ENCODE measurements around the gene MYO5B. TPM values are rescaled to one million over a fixed set of nuclear protein-coding genes. Genes with fewer than 3 reads are reported as not detected.

Gene MYO5B
- total RNA-seq, 1 experiment from 2014 or later = 29.5 TPM

DNA sequence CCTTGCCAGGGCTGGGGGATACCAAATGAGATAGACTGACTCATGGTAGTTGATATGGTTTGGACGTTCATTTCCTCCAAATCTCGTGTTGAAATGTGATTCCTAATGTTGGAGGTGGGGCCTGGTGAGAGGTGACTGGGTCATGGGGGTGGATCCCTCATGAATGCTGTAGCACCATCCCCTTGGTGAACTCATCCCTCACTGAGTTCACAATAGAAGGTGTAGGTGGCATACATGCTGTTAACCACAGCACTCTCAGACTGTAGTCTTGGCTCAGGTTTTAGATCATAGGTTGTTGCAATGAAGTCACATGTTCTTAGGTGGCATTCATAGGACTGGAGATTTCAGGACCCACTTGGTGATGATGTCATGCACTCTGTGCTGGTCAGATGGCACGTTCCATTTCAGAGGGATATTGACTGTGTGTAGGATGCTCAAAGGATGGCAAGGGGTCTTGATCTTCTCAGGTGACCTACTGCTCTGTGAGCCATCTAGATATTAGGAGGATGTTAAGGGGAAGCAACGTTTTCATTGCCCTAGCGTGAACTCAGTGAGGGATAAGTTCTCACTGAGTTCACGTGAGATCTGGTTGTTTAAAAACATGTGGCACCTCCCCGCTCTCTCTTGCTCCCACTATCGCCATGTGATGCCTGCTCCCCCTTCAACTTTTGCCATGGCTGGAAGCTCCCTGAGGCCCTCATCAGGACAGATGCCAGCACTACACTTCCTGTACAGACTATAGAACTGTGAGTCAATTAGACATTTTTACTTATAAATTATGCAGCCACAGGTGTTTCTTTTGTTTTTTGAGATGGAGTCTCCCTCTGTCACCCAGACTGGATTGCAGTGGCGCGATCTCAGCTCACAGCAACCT, 307.8 kb downstream of the MYO5B start:
- no peak for DNase-seq (ENCODE audit: low spot score)

GRCh38 chr18:49884959-49885358, 310.0 kb downstream of the MYO5B start:
- no peak for DNase-seq (ENCODE audit: low spot score)

- no peak for DNase-seq (ENCODE audit: low spot score)
Observed at GRCh38 chr18:49884465-49884864, 310.5 kb downstream of the MYO5B start.

GRCh38 chr18:49880661-49881060, 314.3 kb downstream of the MYO5B start:
- DNase-seq (ENCODE audit: low spot score) = no peak

GRCh38 chr18:49879271-49879580, 315.7 kb downstream of the MYO5B start:
- no peak for DNase-seq (ENCODE audit: low spot score)

DNA sequence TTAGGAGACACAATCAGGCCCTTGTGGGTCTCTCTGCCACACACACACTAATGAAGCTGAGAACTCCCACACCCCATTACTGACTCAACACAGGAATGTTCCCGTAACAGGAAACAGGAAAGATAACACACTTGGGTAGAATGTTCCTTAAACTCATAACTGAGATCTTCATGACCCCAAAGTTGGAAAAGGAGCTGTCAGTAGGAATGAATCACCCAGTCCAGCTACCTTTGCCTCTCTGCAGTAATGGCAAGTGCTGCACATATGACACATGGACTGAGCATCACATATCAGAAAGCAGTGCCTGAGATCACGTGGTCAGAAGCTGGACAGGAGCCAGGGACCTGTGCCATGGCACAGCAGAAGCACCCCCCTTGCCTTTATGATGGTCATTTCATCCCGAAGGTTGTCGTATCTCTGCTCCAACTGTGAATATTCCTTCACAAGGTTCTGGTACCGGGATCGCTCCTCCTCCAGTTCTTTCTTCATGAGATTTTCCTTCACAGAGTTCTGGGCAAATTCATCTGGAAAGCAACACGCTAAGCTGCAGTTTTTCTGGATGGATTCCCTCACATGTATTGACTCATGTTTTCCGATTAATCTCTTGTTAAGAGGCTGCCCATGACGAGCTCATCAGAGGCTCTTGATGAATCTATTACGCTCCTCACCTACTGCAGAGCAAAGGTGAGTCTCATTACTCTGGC, 316.2 kb downstream of the MYO5B start:
- DNase-seq (ENCODE audit: low spot score) = no peak

- no peak for DNase-seq (ENCODE audit: low spot score)
Observed at GRCh38 chr18:49878015-49878414, 316.9 kb downstream of the MYO5B start.

DNA sequence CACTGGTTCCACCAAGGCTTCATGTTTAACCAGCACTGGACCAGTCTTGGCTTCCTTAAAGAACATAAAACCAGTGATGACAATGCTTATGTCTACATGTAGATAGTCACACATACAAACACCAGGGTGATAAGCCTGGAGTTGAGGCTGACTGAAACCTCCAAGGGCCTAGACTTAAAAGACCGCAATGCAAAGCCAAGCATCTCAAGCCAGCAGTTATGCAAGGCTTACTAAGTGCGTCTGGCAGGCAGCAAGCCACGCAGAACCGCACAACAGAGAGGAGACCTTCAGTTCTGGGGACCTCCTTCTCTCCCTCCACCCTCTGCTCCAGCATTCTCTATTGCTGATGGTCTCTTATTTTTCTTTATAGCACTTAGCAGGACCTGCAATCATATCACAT, 318.4 kb downstream of the MYO5B start:
- DNase-seq (ENCODE audit: low spot score) = no peak

- DNase-seq (ENCODE audit: low spot score) = no peak
Observed at GRCh38 chr18:49875783-49876182, 319.2 kb downstream of the MYO5B start.

- no peak for DNase-seq (ENCODE audit: low spot score)
Observed at GRCh38 chr18:49875155-49875554, 319.8 kb downstream of the MYO5B start.

DNA sequence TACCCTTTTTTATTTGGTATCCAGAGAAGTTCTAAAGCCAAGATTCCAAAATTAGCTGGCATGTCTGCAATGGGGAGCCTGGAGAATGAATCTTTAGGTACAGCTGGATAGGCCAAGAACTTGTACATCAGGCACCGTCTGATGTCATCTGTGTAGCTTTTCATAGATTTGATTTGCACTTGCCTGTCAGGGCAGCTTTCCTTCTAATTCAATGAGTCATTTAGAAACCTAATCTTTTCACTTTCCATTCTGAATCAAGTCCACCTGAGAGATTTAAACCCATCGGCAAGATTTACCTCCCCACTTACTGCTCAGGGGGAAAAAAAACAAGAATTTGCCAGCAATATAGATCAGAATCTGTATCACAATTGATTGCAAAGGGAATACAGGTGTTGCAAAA, 320.7 kb downstream of the MYO5B start:
- no peak for DNase-seq (ENCODE audit: low spot score)

DNA sequence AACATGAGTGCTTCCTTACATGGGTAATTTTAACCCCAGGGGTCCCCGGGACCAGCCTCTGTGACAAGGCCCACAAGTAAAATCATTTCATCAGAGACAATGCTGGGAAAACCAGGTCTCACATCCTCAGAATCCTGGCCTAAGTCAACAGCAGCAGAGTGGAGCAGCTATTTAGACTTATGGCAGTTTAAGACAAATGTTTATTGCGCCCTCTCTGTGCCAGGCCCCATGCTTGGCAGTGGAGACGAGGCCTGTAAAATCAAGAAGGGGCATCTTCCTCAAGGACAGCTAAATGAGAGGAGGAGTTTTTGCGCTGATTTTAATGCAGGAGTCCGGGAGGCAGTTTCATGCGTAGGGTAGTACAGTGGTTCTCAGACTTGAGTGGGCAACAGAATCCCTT, 325.6 kb downstream of the MYO5B start:
- DNase-seq (ENCODE audit: low spot score) = no peak

GRCh38 chr18:49866680-49867079, 328.3 kb downstream of the MYO5B start:
- no peak for DNase-seq (ENCODE audit: low spot score)

- no peak for DNase-seq (ENCODE audit: low spot score)
Observed at GRCh38 chr18:49865401-49865800, 329.5 kb downstream of the MYO5B start.

- DNase-seq (ENCODE audit: low spot score) = no peak
Observed at GRCh38 chr18:49863769-49864621, 331.0 kb downstream of the MYO5B start.

GRCh38 chr18:49862656-49863385, 332.1 kb downstream of the MYO5B start:
- DNase-seq (ENCODE audit: low spot score) = no peak

DNA sequence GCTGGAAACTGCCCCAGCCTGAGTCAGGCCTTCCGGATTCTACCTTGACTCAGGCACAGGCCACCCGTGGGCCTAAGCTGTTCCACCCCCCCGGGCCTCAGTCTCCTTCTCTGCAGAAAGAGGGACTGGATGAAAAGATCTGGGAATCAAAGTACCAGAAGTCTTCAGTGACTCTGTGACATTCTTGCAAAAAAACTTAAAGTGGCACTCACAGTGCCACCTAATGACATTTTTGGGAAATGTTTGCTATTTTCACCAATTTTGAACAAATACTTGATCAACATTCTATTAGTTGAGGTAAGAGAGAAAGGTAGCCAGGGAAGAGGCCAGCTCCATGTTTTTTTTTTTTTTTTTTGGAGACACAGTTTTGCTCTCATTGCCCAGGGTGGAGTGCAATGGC, 333.3 kb downstream of the MYO5B start:
- DNase-seq (ENCODE audit: low spot score) = no peak

DNA sequence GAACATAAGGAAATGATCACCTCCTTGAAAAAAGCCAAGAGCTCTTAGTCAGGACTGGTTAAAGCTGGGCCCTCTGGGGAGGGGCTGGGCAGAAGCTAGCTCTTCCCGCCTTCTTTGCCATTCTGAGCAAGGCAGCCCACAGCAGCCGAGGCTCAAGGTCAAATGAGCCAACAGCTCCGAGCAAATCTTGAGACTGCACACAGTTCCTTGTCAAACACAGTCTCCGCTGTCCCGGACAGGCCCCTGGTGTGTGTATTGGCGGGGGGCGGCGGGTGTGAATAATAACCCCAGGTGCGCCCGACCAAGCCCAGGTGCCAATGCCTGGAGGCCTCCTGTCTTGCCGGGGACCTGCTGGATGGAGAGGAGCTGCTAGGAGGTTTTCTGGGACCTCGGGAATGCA, 335.2 kb downstream of the MYO5B start:
- no peak for DNase-seq (ENCODE audit: low spot score)

DNA sequence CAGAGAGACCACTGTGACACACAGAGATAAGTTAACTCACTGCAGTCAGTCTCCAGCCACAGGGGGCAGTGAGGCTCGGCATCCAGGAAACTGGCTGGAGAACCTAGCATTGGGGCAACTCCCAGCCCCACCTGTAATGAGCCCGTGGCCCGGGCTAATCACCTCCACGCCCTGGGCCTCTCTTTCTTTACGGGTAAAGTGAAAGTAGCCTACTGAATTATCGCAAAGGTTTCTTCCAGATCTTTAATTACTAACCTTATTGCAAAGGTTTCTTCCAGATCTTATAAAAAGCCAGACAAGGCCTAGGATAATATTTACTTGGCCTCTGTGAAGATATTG, 336.0 kb downstream of the MYO5B start:
- no peak for DNase-seq (ENCODE audit: low spot score)

GRCh38 chr18:49858309-49859020, 336.5 kb downstream of the MYO5B start:
- peak; percentile 52 for DNase-seq (ENCODE audit: low spot score)

GRCh38 chr18:49857708-49858107, 337.2 kb downstream of the MYO5B start:
- DNase-seq (ENCODE audit: low spot score) = no peak
